COR-L47 (cell line): ENCODE results near the gene FLRT2.
A peak's percentile ranks its signal among the peaks of the same experiment; 100 is the strongest.

Experiments
- DNase-seq: peaks from one replicate; lab custom pipeline; 2025; lab: John Stamatoyannopoulos, UW

Gene FLRT2

DNA sequence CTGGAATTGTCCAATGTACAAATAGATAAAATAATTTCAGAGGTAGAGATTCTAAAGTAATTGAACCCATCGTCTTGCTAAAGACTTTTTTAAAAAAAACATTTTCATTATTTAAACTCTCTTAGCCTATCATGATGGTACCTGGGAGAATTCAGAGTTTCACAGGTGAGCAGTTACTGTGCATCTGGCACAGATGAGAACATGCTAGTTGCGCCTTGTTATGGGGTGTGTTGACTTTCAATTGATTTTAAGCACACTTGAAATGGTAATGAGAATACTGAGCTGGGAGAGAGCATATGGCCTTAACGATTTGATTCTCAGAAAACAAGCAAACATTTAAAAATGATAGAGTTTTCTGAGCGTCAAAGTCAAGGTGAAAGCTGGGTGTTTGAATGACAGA lies 66.6 kb downstream of the FLRT2 start:
- no peak for DNase-seq

DNA sequence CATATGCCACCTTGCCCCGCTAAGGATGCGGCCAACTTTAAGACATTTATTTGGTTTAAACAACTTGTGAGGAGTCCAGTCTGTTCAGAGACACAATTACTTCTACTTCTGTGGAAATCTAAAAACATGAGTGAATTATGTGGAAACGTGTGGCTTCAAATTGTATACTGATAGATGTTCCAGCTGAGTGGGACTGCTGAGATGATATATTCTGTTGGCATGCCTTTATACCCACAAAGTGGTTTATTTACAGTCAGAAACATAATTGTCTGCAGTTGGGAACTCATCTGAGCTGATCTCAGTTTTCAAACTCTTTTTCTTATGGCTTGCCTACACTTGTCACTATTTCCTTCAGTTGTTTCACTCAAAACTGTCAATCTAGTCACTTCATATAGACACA lies 67.8 kb downstream of the FLRT2 start:
- DNase-seq: no peak

DNA sequence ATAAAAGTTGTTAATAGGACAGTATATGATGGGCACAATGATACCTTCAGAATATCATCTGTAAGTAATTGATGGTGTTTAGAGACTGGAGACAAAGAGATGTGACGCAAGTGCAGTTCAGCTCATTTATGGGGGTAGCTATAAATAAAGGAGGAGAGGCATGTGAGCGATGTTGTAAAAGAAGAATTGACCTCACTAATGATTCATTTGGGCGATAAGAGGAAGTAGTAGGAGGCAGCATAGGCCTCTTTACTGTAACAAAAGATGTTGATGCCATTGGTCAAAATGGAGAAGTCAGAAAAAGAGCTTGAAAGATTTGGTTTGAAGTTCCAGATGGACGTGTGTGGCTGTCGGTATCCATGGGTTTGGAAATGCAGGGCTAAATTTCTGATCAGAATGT lies 70.0 kb downstream of the FLRT2 start:
- DNase-seq: no peak

DNA sequence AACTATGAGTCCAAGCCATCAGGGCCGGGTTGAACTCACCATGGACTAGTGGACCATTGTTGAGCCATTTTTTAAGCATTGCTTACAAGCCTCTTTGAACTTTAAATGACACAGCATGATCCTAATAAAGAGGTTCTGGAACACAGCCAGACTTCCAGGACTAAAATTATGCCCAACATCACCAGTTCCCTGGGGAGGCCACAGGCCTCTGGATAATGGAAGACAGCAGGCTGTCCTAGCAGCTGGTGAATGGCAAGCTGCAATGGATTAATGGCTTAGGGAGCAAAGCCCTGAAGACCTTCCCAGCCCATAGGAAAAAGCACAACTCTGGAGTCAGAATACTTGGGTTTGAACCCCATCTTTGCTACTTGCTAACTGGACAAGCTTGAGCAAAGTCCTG lies 71.3 kb downstream of the FLRT2 start:
- DNase-seq: peak; percentile 78

DNA sequence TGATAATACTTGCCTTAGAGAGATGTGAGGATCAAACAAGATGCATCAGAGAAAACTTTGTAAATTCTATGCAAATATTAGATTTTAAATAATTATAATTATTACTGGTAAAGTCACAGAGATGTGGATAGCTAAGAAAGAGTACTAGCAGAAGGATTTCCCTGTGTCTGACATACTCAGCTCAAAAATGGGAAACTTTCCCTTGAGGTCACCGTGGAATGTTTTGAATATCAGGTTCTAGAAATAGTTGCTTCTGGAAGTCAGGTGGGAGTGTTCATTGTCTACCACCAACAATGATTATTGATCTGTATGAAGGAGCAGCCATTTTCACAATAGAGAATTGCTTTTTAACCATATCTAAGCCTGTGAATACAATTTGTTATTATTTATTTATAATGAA lies 71.7 kb downstream of the FLRT2 start:
- DNase-seq: no peak

DNA sequence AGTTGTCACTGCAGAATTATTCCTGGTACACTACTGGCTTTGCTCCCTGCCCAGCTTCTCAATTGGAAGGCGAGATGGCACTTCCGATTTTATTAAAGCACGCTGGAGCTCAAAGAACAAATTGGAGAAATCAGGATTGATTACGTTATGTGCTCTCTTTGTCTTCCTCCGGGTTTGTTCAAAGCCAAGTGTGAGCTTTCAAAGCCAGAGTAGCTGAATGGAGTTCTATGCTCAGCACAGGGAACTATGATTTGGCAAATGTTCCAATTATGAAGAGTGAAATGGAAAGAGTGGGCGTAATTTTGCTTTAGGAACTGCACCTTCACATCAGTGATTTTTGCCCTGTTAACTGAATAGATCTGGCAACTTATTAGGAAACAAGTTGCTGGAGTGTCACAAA lies 72.4 kb downstream of the FLRT2 start:
- DNase-seq: no peak

DNA sequence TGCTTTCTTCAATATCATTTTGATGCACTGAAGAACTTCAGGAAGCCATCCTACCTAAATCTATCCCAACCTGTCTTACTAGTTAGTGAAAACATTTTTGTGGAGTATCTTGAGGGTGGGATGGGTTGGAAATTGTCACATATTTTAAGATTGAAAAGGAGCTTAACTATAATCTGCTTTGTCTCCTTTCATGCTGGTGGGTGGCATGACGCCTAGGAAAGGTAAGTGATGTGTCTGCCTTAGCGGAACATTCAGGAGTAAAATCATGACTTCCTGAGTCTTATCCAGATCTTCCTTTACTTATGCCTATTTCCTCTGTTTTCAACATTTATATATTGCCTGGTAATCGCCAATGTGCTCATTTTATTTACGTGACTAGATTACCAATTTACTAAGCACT lies 74.1 kb downstream of the FLRT2 start:
- DNase-seq: no peak

DNA sequence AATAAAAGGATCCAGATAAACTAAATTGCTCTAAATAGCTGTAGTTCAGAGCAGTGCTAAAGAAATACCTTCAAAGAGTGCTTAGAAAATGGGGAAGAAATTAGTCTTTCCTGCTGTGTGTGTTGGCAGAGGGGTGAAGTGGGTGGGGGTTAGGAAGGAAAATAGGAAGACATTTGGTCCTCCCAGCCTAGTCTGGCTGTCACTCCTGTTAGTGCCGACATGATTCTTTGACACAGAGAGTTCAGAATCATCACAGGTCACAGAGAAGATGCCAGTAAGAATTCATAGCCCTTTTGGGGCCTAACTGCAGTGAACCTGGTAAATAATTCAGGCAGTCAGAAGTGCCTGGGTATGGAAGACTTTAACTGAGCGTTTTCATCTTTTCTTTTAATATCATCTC lies 74.8 kb downstream of the FLRT2 start:
- no peak for DNase-seq

DNA sequence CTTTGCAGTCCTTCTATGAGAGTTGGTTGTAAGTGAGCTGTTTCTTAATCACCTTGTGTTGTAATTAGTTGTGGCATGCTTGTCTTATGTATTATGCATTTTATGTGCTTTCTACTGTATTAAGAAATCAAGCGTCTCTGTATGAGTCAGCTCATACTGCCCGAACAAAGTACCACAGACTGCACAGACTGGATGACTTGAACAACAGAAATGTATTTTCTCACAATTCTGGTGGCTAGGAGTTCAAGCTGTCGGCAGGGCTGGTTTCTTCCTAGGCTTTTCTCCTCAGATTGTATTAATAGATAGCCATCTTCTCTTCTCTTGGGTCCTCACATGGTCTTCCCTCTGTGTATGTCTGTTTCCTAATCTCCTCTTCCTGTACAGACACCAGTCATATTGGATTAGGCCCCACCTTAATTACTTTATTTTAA lies 77.7 kb downstream of the FLRT2 start:
- DNase-seq: no peak

DNA sequence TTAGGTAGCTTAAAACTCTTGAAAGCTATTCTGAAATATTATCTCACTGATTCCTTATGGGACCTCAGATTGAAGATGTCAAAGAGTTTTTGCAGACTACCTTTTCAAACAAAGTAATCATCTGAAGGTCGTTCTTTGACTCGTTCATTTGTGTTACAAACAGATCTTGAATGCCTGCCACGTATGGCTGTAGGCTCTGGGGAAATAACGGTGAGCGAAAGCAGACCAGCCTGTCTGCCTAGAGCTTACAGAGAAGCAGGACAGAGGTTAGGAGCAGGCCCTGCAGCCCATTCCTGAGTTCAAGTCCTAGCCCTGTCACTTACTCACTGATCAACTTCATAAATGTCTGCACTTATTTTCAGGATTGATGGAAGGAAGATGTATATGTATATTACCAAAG lies 83.6 kb downstream of the FLRT2 start:
- no peak for DNase-seq

DNA sequence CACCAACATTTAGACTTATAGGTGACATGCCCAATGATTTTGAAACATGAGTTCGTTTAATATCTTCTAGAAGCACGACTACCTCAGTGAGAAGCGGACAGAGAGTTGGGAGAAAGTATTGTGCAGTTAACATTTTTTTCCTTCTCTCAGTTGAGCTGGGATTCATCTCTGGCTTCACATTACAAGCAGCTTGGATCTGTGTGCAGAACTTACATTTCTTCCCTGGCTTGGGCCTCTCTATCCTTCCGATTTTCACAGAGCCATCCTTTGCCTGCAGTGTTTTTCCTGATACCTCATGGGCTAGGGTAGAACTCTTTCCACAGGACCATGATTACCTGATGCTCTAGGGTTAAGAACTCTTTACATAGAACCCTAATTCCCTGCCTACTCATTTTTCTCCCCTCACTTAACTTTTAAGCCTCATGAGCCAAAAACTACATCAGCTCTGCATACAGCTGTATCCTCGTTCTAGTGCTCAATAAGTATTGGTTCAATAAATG lies 86.5 kb downstream of the FLRT2 start:
- DNase-seq: no peak

DNA sequence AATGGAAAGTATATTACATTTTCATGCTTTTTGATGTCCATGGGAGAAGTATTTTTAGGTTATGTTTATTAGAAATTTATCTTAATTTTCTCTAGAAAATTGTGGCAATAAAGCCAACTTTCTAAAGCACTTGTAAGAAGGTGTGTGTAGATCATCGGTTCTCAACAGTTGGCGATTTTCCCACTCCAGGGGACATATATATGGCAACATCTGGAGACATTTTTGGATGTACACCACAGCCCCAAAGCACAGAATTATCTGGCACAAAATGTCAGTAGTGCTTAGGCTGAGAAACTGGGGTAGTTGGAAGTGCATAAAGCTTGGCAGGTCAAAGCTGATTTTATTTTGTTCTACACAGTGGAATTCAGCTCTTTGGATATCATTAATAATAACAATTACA lies 86.9 kb downstream of the FLRT2 start:
- DNase-seq: no peak

DNA sequence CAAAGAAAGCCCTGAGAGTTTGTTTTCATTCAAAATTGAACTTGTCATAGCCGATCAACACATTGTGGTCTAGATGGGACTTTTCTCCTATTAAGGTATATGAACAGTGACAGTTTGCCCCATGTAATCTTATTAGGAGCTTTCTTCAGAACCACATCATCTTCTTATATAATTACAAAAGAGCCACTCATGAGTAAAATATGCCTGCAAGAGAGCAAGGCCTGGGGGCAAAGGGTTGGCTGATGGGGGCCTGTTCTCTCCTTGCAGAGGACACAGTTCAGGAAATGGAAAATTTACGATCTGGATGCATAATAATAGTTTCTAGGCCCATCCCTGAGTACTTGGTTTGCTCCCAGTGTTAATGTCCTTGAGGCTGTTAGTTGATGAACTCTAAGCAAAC lies 87.8 kb downstream of the FLRT2 start:
- no peak for DNase-seq

DNA sequence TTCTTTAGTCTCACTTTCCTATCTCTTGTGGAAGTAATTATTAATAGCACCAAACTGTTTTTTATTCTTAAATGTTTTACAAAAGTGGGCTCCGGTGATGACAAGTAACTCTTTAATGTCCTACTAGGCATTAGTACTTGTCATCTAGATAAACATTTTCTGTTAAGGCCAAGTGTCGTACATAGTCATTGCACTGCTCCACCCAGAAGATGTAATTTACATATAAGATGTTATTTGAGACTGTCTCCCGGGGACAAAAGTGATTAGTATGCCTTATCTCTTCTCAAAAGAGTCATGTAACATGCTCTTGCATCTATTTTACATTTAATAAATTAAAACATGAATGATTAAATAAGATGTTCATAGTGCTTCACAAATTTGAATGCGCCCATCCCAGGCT lies 88.4 kb downstream of the FLRT2 start:
- DNase-seq: no peak

DNA sequence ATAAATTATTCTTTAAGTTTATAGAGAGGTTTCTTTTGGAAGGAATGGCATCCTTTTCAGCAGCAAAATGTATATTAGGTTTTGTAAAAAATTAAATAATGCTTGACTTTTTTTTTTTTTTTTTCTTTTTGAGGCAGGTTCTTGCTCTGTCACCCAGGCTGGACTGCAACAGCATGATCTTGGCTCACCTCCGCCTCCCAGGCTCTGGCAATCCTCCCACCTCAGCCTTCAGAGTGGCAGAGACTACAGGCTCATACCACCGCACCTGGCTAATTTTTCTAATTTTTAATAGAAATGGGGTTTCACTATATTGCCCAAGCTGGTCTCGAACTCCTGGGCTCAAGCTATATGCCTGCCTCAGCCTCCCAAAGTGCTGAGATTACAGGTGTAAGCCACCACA lies 89.0 kb downstream of the FLRT2 start:
- DNase-seq: no peak

DNA sequence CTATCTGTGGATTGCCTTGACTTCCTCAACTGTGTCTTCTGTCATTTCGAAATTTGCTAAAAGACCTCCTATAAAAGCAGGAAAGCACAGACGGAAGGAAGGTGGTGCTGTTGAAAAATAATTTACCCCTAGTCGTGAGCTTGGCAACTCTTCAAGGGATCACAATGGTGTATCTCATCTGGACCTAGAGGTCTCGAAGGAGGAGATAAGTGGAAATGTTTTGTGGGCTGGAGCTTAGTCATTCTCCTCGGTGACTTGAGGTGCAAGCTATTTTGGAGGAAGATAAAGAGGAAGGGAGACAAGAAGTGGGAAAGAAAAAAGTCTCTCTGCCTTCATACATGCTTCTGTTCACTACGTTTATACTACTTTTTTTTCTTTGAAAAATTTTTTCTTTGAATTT lies 89.9 kb downstream of the FLRT2 start:
- no peak for DNase-seq

DNA sequence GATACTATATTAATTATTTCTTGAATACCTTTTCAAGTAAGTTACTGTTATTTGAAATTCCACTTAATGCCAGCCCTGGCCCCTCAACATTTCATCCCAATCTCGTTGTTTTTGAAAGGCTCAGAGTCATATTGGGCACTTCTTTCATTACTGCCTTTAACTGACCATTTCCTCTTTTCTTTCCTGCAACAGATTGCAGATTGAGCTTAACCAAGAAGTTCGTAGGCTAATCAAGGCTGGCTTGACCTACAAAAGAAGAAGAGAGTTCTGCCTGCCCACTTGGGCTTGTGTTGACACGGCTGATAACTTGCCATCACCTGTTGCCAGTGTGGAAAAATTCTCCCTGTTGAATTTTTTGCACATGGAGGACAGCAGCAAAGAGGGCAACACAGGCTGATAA lies 91.0 kb downstream of the FLRT2 start:
- no peak for DNase-seq

DNA sequence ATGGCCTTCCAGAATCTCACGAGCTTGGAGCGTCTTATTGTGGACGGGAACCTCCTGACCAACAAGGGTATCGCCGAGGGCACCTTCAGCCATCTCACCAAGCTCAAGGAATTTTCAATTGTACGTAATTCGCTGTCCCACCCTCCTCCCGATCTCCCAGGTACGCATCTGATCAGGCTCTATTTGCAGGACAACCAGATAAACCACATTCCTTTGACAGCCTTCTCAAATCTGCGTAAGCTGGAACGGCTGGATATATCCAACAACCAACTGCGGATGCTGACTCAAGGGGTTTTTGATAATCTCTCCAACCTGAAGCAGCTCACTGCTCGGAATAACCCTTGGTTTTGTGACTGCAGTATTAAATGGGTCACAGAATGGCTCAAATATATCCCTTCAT lies 92.2 kb downstream of the FLRT2 start:
- DNase-seq: no peak

DNA sequence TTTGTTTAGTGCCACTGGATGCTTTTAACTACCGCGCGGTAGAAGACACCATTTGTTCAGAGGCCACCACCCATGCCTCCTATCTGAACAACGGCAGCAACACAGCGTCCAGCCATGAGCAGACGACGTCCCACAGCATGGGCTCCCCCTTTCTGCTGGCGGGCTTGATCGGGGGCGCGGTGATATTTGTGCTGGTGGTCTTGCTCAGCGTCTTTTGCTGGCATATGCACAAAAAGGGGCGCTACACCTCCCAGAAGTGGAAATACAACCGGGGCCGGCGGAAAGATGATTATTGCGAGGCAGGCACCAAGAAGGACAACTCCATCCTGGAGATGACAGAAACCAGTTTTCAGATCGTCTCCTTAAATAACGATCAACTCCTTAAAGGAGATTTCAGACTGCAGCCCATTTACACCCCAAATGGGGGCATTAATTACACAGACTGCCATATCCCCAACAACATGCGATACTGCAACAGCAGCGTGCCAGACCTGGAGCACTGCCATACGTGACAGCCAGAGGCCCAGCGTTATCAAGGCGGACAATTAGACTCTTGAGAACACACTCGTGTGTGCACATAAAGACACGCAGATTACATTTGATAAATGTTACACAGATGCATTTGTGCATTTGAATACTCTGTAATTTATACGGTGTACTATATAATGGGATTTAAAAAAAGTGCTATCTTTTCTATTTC lies 93.2 kb downstream of the FLRT2 start:
- no peak for DNase-seq

DNA sequence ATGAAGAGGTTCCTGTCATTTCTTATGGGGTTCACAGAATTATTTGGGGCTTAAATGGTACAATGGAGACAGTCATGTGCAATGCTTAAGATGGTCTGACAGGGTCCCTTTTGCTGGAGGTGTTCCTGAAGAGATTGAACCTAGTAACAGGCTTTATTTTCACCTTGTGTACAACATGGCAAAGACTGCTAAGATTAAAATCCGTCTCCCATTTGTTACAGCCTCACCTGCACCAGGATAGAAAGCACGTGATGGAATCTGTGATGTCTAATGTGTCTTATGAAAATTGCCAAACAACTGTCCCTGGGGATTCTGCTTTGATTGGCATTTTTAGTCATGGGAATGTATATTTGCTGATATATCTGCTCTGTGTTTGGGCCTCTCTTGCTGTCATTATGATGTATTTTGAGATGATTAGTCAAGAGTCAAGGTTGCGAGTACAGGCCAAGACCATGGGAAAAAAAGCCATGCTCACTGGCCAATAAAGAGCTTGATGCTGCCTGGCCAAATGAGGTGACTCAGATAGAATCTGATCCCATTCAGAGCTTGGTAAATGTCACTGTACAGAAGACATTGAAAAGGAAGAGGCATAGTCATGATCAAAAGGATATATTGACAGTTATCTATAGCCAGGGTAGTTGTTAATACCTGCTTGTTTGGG lies 96.1 kb downstream of the FLRT2 start:
- DNase-seq: no peak

DNA sequence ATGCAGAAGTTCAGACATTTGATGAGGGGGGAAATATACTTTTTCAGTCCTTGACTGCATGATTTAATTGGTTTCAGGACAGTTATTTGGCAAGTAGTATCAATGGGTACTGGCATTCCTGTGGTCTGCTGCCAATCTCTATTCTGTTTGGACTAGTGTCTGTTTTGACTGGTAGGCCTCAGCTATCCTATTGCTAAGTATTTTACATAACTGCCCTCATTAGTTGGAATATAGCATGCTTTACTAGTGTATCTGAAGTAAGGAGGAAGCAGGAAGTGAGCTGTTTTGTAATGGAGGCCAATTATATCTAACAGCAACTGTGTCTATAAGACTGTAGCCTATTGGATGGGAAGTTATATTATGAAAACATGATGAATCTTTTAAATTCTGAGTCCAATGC lies 104.3 kb downstream of the FLRT2 start:
- no peak for DNase-seq

DNA sequence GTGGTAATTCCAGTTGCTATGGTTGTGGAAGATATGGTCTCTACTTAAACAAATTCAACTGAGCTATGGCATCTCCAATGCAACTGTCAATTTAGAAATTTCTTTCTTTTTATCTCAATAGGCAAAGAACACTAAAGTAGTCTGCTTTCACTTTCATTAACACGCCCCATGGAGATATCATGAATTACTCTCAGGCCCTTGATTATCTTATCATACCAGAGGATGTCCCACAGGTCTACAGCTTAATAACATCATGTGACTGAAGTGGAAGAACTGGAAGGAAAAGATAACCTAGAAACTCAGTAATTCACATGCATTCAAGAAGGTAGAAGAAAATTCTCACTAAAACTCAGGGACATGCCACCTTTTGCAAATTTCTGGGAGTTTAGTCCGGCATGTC lies 114.3 kb downstream of the FLRT2 start:
- DNase-seq: no peak

DNA sequence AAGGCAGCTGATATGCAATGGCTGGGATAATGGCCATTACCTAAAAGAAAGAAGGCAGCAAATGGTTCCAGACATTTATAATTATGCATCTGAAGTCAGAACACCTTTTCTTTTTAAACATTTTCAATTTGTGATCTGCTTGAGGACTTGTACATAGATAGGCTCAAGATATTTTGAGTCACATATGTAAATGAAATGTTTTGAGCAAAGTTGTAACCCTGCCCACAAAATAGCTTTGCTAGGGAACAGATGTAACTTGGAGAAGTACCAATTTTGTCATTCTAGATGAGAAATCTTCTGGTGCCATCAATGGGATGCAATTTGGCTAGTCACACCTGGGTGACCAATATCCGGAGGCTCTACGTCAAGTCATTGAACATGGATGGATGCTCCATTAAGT lies 123.1 kb downstream of the FLRT2 start:
- DNase-seq: no peak
